22Rv1 (cell line): ENCODE measurements around the gene DNAJC5G.

Experiments
- H3K27ac ChIP-seq: fragments of 450-650 bp; 2 replicates; pipeline ENCODE4 v1.5.1; 2017
- ZFX ChIP-seq: fragments of 450-650 bp; IDR thresholded peaks from 2 replicates; pipeline ENCODE4 v1.6.1; 2017; ENCODE audit warnings: antibody characterized with exemption, borderline replicate concordance
- TF ChIP-seq, protein P1 (sequence below): fragments of 450-650 bp; IDR thresholded peaks from 2 replicates; pipeline ENCODE4 v1.5.1; 2017; ENCODE audit warnings: mild to moderate bottlenecking

DNAJC5G gene

DNA sequence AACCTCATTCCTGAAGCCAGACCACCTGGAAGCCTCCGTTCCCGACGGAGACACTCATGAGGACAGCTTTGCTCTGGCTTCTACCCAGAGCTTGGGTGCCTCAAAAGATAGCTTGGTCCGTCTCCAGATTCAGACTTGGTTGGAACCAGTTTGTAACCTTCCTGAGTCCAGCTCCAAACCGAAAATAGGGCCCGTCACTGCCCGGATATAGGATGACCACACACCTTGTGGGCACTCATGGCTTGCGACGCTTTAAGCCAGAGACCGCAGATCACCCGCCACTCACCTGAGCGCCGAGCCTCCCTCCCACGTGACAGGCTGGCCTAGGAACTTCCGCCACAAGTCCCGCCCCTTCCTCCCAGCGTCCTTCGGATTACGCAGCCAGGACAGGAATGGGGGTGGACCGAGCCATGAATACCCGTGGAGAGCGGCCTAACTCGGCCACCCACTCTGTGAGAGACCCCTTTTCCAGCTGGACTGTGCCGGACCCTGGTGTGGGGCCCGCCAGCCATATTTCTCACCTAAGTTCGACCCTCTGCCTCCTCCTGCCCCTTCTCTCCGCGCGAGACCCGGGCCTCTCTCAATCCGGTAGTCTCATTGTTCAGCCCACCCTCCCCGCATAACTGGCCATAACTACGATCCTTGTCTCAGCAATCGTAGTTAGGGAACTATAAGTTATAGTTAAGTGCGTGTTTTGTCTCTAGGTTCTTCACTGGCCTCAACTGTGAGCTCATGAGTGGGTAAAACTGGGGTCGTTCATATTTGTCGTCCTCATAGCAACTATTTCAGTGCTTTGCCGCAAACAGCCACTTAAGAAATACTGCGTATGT, 47.7 kb downstream of the DNAJC5G start, which contains the start of gene MPV17:
MPV17 (minus strand) TSS at position 332 of the 830 bp plus-strand sequence. CDS start 580 bp downstream, outside the sequence.
- peak within 1 kb of the TSS; percentile 81 for H3K27ac ChIP-seq
- TF ChIP-seq, protein P1, sequence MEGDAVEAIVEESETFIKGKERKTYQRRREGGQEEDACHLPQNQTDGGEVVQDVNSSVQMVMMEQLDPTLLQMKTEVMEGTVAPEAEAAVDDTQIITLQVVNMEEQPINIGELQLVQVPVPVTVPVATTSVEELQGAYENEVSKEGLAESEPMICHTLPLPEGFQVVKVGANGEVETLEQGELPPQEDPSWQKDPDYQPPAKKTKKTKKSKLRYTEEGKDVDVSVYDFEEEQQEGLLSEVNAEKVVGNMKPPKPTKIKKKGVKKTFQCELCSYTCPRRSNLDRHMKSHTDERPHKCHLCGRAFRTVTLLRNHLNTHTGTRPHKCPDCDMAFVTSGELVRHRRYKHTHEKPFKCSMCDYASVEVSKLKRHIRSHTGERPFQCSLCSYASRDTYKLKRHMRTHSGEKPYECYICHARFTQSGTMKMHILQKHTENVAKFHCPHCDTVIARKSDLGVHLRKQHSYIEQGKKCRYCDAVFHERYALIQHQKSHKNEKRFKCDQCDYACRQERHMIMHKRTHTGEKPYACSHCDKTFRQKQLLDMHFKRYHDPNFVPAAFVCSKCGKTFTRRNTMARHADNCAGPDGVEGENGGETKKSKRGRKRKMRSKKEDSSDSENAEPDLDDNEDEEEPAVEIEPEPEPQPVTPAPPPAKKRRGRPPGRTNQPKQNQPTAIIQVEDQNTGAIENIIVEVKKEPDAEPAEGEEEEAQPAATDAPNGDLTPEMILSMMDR: no peak
- no peak for TF ChIP-seq ZFX

DNA sequence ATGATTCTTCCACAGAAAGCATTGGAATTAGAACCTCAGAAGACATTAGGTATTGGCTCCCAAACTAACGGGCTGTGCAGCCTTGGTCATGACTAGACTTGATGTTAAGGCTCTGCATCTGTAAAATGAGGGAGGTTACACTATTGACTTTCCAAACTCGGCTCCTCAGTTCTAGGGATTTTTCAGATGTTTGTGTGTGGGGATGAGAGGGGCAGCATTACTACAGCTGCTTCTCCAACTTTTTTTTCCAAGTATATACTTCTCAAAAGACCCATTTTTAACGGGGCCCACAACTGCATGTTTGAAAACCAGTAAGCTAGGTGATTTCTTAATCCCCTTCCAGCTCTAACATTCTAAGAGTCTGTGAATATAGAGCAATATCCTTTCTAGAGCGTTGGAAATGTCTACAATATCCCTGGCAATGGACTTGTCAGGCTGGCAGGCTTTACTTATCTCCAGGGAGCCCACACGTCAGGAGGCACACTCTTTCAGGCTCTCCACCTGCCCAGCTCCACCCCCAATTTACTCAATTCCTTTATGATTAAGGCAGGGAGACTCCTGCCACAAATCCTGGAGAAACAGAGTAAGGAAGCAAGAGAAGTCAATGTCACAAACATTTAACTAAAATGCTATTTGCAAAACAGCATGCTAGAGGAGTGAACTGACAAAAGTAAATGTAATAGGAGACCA, 48.5 kb downstream of the DNAJC5G start:
- H3K27ac ChIP-seq: peak overlapping the region; percentile 81
- TF ChIP-seq, protein P1: no peak
- no peak for TF ChIP-seq ZFX

GRCh38 chr2:27324720-27325119, 49.5 kb downstream of the DNAJC5G start:
- peak overlapping the region; percentile 81; the same call in 1 of the 2 replicates for H3K27ac ChIP-seq
- TF ChIP-seq, protein P1: no peak
- TF ChIP-seq ZFX: no peak
